ENCODE measurements around the gene SUFU.
"Not testable (repeated sequence)": the region's sequence is repeated elsewhere in the genome, so short reads cannot be mapped to it uniquely, and the experiment has no call there.

The SUFU gene

DNA sequence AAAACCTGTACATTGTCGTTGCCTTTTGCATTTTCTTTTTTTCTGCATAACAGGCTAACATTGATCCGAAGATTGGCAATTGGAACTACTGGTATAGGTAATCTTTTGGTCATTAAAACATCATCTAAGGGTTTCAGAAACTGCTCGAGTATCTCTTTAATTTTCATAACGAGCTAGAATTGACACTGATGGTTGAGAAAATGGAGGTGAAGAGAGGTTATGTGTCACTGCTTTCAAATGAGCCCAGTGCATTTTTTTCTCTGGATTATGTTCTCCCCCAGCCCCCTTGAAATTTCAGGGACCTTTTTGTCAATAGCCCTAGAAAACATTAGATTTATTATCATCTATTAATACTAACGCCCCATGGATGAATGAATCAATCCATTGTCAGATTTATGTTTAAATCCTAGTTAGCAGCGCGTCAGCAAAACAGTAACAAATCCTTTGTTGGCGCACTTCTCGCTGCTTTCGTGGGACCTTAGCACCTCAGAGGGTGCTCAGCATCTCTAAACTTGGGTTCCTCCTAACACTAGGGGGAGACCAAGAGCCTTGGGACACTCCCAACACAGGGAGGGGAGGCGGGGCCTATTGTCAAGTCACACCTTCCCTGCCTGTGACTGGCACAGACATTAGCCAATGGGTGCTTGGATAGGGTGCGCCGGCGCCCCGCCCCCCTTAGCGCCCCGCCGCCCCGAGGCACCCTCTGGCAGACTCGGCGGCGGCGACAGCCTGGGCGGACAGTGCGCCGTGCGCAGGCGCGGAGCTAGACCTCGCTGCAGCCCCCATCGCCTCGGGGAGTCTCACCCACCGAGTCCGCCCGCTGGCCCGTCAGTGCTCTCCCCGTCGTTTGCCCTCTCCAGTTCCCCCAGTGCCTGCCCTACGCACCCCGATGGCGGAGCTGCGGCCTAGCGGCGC, at the start of gene SUFU:
Gene SUFU (plus strand): TSS at position 709 of the 915 bp plus-strand sequence. CDS start 181 bp downstream, at position 890.
- peak within 1 kb of the TSS; percentile 84 for H3K4me3 ChIP-seq (ENCODE audit: low read depth, low read length)
- TF ChIP-seq CTCF (IDR thresholded peaks at IDR 0.05; ENCODE audit: low read depth, low read length, missing control alignments): peak; percentile 85
- peak; percentile 99 for DNase-seq (ENCODE audit: low read depth)

DNA sequence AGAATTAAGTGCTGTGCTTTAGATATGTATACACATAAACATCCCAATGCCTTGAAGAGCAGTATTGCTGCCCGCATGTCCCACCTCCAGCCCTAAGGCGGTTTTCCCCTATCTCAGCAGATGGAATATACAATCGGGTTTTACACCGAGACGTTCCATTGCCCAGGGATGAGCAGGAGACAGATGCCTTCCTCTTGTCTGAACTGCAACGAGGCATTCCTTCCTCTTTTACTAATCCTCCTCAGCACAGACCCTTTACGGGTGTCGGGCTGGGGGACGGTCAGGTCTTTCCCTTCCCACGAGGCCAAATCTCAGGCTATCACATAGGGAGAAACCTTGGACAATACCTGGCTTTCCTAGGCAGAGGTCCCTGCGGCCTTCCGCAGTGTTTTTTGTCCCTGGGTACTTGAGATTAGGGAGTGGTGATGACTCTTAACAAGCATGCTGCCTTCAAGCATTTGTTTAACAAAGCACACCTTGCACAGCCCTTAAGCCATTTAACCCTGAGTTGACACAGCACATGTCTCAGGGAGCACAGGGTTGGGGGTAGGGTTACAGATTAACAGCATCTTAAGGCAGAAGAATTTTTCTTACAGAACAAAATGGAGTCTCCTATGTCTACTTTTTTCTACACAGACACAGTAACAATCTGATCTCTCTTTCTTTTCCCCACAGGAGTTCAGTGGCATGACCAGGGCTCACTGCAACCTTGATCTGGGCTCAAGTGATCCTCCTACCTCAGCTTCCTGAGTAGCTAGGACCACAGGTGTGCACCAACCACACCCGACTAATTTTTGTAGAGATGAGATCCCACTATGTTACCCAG, 48.9 kb upstream of the SUFU start:
- H3K4me3 ChIP-seq (ENCODE audit: low read depth, low read length); DNase-seq (ENCODE audit: low read depth): not testable (repeated sequence)

GRCh38 chr10:102455893-102456471, 47.8 kb upstream of the SUFU start:
- DNase-seq (ENCODE audit: low read depth): no peak
- no peak for TF ChIP-seq CTCF (IDR thresholded peaks at IDR 0.05; ENCODE audit: low read depth, low read length, missing control alignments)
- H3K4me3 ChIP-seq (ENCODE audit: low read depth, low read length): no peak overlapping the region

DNA sequence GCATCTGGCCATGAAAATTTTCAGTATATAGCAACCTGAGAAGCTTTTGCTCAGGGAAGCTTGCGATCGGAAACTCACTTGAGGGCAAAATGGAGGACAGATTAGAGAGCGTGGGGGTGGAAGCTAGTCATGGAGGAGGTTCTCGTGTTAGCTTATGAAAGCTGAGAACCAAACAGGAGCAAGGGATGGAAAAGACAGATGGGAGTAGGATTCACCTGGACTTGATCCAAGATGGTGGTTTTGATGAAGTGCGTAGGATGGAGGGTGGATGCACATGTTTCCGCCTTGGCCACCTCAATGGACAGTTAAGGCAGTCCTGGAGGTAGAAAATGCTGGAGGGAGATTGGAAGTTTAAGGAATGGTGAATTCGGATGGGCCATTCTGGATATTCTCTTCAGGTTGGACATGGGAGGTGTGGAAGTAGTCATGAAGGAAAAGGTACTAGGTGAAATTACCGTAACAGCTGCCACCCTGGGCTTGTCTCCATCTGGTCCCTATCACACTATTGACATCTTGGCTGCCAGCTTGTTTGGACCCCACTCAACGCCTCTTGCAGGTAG, 46.1 kb upstream of the SUFU start:
- H3K4me3 ChIP-seq (ENCODE audit: low read depth, low read length): no peak overlapping the region
- TF ChIP-seq CTCF (IDR thresholded peaks at IDR 0.05; ENCODE audit: low read depth, low read length, missing control alignments): no peak
- DNase-seq (ENCODE audit: low read depth): no peak

DNA sequence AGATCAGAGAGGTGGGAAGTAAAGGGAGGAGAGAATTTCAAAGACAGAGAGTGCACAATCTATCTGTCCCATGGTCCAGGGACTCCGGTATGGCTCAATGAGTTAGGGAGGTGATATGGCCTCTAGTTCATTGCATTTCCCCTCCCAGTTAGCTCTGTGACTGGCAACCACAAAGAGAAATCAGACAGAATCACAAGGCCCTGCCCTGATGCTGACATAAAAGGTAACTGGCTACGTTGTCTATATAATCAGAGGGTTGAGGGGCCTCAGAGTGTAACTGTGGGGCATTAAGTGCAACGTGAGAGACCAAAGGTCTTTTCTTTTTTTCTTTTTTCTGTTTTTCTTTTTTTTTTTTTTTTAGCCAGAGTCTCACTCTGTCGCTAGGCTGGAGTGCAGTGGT, 45.1 kb upstream of the SUFU start:
- no peak for DNase-seq (ENCODE audit: low read depth)
- no peak for TF ChIP-seq CTCF (IDR thresholded peaks at IDR 0.05; ENCODE audit: low read depth, low read length, missing control alignments)
- H3K4me3 ChIP-seq (ENCODE audit: low read depth, low read length): no peak overlapping the region

DNA sequence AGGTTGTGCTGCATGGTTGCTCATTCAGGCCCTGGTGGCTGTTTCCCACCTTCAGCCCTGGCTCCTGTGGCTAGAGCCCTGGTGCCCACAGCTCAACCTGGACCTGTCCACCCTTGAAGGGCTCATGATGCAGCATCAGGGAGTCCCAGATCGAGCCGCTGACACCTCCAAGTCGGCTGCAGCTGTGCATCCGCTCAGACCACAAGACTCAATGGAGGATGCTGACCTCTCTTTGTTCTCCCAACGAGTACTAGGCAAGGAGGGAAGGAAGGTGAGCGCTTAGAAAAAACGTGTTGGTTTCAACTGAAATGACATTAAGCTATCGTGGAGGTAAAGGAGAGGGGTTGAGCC, 43.0 kb upstream of the SUFU start:
- peak overlapping the region; percentile 57 for H3K4me3 ChIP-seq (ENCODE audit: low read depth, low read length)
- TF ChIP-seq CTCF (IDR thresholded peaks at IDR 0.05; ENCODE audit: low read depth, low read length, missing control alignments): no peak
- no peak for DNase-seq (ENCODE audit: low read depth)

Measured in GM12864 (cell line).